HK-2 (cell line): ENCODE measurements around the gene MYRFL.

Source experiments
- DNase-seq: peaks from one replicate; pipeline ENCODE4 v3.0.0-alpha.2; 2018; ENCODE audit not compliant: unreplicated experiment

Gene MYRFL

DNA sequence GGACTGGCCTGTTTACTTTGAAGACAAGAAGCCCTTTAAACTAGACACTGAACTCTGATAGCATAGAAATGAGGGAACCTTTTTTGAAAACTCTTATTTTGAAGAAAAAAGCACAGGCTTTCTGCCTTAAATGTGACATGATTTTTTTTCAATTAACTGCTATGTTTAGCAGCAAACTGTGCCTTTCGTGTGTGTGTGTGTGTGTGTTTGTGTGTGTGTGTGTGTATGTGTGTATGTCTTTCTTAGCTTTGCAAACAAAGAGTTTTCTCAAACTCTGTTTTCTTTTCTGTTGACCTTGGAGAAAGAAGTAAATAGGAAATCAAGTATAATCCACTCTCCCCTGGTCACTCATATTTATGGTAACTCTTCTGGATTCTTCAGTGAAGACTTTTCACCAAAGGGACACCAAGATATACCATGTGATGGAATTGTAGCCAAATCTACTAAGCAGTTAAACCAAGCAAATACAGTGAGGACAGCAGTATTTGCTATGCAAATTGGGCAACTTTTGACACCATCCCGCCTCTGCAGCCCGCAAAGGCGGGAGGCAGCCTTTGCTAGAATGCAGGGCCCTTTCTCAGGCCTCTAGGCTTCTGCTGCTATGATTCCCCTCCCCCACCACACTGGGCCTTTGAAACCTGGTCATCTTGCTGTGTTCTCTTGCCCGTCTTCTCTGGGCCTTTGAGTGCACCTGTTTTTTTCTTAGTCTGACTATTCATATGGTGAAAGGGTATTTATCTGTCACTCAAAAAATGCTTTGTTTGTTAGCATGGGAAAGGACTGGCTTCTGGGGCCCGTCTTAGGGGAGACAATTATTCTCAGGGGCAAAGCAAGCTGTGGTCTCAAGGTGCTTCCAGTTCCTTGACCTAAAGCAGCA lies 107.9 kb downstream of the MYRFL start:
- DNase-seq: no peak

DNA sequence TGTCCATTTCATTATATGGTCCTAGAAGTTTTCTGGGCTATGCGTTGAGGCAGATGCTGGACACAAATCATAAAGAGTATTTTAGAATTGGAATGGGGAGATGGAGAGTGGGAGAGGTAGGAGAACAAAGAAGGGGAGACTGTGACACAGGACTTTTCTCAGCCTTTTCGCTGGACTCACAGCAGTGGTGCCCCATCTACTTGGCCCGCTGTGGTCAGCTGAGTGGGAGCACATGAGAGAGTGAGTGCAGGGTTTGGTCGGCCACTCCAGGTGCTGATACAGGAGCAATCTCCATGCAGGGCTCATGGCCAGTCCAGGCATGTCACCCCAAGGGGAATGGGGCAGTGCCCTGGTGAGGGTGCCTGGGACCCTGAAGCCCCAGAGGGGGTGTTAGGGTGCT lies 109.0 kb downstream of the MYRFL start:
- no peak for DNase-seq

GRCh38 chr12:69935651-69936100 lies 110.6 kb downstream of the MYRFL start:
- no peak for DNase-seq

GRCh38 chr12:69936214-69936731 lies 111.2 kb downstream of the MYRFL start:
- no peak for DNase-seq

GRCh38 chr12:69936766-69937165 lies 111.7 kb downstream of the MYRFL start:
- no peak for DNase-seq

DNA sequence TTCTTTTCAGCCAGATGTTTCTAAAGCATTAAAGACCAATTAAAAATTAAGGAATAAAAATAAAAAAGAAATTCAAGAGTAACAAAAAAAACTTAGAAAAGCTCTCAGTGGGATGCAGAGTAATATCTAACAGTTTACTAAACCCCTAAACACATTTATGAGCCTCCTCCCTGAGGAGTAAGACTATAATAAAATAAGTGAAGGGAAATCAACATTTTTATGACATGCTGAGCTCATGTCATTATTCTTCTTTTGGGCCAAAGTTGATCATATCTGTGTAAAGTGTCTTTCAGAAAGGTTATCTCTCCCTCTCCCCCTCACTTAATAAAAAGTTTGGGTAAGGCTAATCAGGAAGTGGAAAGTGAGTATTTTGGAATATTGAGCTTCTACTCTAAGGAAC lies 122.1 kb downstream of the MYRFL start:
- DNase-seq: no peak

DNA sequence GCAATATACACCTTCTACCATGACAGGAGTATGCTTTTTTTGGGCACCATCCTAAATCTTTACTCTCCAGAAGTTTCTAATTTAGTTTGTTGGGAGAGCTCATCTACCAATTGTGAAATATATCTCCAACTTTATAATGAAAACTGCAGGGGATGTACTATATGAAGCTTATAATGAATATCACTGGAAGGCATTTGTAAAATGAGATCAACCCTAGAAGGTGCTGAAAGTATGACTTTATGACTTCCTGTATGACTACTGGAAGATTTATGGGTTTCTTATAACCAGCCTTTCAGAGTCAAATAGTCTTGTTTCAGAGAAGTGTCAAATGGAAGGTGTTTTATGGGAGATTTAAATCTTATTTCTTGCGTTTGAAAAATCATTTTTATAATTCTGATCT lies 122.9 kb downstream of the MYRFL start:
- DNase-seq: no peak

DNA sequence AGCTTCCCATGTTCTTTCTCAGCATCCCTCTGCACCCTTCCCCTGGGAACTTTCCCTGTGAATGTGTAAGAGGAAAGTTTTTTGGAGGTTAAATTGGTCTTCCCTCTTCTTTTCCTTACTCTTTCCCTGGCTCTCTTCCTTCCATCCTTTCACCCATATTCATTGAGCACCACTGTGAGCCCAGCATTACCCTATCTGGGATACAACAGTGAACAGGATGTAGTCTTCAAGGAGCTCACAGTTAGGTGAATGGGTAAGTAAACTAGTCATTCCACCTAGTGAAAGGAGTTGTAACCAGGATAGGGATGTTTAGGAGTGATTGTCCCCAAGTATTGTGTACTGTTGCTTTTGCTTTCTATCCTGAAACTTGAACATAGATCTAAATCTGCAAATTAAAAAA lies 123.8 kb downstream of the MYRFL start:
- no peak for DNase-seq

DNA sequence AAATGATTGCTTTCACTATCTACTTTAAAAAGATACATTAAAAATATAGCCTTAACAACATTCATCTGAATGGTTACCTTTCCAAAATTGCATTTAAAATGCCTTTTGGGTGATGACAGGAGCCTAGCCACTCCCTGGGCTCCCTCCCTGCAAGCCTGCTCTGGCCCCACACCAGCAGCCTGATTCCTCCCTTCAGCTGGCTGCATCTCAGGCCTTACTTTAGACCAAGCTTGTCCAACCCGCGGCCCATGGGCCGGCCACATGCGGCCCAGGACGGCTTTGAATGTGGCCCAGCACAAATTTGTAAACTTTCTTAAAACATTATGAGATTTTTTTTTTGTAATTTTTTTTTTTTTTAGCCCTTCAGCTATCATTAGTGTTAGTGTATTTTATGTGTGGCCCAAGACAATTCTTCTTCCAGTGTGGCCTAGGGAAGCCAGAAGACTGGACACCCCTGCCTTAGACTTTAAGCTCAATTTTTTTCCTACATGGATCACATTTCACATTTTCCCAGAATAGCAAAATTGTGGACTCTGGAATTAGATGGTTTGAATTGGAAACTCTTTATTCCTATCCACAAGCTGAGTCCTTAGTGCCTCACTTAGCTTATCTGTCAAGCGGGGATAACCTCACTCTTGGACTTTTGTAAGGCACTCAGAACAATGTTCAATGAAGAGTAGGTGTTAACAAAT lies 124.4 kb downstream of the MYRFL start:
- no peak for DNase-seq

- no peak for DNase-seq
These were observed 126.1 kb downstream of the MYRFL start for GRCh38 chr12:69951108-69951507.

DNA sequence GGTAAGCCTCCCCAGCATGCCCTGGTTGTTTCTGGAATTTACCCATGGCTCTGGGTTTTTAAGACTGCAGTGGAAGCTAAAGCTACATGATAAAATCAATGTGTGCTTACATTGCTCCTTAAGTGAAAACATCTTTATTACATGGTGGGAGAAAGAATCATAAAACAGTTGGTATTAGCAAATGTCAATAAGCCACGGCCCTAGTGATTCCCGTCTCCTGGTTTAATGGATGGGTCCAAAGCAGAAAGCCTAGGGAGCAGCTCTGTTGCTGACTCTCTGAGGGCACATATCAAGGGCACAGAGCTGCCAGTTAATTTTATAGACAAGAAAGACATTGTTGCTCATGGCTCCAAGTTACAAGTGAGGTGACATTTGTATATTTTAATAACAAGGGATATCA lies 127.9 kb downstream of the MYRFL start:
- no peak for DNase-seq

DNA sequence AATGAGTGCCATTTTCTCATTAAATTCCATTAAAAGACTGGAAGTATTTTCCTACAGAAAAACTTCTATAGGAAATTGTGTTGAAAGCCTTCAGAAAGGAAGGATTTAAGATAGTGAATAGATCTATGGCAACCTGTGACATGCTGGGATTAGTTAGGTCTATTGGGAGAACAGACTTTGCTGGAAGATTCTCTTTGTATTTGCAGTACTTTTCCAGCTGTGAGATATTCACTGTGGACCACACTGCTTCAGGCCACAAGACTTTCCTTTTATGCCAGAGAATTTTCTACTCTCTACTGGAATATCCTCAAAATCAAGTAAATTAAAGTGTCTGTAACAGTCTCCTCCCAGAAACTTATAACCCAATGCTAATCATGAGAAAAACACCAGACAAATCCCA lies 136.2 kb downstream of the MYRFL start:
- DNase-seq: no peak

GRCh38 chr12:69966409-69966808 lies 141.4 kb downstream of the MYRFL start:
- DNase-seq: peak; percentile 18

DNA sequence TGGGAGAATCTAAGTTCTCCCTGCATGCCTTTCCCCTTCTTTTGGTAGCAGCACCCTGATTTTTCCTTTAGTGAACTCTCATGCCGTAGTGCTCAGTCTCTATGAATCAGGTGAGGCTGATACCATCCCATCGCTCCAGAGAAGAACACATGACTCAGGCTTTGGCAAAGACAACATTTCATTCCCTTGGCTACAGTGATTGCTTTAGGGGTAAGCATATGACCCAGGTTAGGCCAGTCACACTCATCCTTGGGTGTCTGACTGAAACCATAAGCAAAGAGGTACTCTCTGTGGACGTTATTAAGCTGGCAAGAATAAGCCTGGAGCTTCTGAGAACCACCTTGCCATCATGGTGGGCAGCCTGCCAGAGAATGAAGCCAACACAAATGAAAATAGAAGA lies 141.8 kb downstream of the MYRFL start:
- no peak for DNase-seq

DNA sequence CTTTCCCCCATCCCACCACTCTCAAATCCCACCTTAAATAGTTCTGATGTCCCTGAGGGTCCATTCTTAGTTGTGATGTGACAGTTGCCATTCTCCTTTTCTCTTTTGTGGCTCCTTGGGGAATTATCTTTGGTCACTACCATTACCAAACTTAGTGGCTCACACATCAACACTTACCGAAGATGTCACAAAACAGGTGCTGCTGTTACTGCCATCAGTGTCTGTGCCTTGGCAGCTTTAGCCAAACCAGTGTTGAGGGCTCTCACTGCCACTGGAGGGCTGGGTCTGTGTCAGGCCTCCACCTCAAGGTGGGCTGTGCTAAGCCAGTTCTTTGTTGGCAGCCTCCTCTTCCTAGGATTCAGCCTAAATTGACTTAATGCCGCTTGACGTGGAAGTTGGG lies 144.0 kb downstream of the MYRFL start:
- DNase-seq: no peak

DNA sequence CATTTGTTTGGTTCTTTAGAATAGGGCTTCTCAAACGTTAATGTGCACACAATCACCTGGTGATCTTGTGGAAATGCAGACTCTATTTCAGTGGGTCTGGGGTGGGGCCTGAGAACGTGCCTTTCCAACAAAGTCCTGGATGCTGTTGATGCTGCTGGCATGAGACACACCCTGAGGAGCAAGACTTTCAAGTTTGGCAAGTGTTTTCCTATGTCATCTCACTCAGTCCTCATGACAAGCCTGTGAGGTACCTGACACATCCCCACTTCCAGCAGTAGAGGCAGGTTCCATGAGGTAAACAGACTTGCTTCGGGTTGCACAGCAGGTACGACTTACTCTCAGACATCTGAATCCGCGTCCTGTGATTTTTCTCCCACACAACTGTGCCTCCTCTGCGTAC lies 147.1 kb downstream of the MYRFL start:
- no peak for DNase-seq

- no peak for DNase-seq
These were observed 153.0 kb downstream of the MYRFL start for GRCh38 chr12:69978020-69978419.

DNA sequence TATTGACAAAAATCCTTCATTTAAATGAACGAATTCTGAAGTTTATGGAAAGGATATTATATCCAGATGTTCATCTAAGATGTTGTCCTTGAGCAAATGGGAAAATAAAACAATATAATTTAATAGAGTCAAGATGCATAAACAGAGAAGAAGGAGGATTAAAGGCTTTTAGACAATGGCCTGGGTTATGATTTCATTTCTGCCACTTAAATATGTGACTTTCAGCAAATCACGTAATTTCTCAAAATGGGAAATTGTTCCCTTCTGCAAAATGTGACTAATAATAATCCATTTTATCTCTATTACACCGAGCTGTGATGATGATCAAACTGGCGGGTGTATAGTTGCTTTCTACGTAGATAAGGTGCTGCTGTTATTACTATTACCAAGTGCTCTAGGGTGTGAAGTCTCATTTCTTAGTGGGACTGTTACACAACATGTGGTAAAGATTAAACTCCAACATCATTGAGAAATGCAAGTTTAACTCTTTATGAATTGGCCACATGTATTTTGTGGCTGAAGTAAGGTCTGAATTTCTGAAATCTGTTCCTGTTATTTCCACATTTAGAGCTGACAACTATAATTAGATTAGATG lies 157.0 kb downstream of the MYRFL start:
- DNase-seq: no peak

GRCh38 chr12:69984241-69984640 lies 159.2 kb downstream of the MYRFL start:
- DNase-seq: no peak

- peak; percentile 11 for DNase-seq
These were observed 160.6 kb downstream of the MYRFL start for GRCh38 chr12:69985656-69986055.

GRCh38 chr12:69986114-69986513 lies 161.1 kb downstream of the MYRFL start:
- no peak for DNase-seq

DNA sequence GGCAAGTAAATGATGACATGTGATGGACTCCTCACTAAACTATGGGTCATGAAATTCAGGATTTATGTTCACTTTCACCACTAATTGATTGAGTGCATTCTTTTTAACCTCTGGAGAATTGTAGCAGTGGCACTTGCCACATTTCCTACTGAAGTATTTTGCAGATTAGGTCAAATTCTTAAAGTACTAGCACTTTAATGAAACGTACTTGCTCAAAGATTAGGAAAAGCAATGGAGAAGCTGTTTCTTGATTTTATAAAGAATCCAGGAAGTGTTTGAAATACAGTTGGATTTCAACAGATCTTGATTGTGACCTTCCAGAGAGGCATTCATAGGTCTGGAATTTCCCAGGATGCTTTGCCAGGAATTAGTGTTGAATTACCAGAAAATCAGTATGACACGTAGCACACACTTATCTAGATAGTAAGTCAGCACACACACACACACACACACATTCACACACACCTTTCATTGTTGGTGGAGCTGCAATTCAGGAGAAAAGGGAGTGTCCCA lies 162.6 kb downstream of the MYRFL start:
- DNase-seq: peak; percentile 29
